ENCODE measurements around the gene PCARE.

Gene PCARE

DNA sequence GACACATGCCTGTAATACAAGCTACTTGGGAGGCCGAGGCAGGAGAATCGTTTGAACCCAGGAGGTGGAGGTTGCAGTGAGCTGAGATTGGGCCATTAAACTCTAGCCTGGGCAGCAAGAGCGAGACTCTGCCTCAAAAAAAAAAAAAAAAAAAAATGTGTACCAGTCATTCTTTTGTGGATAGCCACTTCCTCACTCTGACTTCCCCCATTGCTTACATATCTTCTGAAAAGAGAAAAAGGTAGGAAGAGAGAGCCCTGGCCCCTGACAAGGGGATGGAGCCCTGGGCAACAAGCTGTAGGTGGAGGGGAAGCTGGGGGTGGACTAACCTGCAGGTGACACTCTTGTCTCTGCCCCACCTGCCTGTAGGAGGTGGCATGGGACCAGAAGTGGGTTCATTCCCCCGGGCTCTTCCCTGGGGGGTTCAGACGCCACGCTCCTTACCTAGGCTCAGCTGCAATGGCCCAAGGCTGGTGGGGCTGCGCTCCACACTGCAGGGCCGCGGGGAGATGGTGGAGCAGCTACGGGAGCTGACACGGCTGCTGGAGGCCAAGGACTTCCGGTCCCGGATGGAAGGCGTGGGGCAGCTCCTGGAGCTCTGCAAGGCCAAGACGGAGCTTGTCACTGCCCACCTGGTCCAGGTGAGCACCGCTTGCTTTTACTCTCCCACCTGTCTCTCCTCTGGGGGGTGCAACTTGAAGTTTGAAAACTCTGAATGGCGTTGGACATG, 39.1 kb downstream of the PCARE start:
- DNase-seq (ENCODE audit: low spot score), result no peak

DNA sequence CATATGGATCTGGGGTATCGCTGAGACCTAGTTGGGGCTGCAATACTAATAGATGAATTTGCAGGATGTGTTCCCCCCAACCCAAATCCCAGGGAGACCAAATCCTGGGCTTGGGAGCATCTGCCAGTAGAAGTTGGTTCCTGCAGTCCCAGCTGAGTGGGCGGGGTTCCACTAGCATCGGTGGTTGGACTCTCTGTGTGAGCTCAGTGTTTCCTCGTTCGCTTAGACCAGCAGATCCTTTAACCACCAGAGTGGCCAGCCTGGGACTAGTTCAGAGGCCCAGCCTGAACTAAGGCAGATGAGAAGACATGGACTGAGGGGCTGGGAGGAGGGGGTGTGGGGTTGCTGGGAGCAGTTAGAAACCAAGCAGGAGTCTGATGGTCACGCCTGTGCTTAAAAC, 40.7 kb downstream of the PCARE start:
- peak; percentile 37 for DNase-seq (ENCODE audit: low spot score)

DNA sequence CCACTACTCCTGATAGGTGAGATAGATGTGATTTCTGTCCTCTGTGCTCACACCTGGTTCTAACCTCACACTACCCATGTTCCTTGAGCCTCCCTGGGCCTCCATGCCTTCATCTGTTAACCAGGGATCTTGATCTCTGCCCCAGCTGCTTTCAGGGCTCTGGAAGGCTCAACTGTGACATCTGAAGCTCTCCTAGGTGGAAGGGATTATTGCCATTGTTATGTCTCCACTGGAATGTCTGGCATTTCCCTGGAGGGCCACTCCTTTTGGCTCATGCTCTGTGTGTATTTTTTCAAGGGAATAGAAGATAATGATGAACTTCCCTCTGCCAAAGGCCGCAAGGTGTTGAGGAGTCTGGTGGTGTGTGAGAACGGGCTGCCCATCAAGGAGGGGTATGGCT, 41.2 kb downstream of the PCARE start:
- peak; percentile 83 for DNase-seq (ENCODE audit: low spot score)

GRCh38 chr2:29032189-29032588, 42.1 kb downstream of the PCARE start:
- DNase-seq (ENCODE audit: low spot score), result no peak

DNA sequence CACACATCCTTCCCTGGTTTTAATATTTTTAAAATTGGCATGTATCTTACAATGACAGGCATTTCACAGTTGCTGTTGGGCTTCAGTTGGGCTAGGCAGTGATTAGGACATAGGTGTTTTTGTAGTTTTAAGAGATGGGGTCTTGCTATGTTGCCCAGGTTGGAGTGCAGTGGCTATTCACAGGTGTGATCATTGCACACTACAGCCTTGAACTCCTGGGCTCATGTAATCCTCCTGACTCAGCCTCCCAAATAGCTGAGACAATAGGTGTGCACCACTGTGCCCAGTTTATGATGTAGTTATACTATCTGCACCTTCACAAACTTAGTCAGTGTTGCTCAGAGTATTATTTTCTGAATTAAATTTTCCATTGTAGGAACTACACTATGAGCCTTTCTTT, 43.3 kb downstream of the PCARE start:
- DNase-seq (ENCODE audit: low spot score), result no peak

GRCh38 chr2:29025711-29026110, 48.6 kb downstream of the PCARE start:
- no peak for DNase-seq (ENCODE audit: low spot score)

- DNase-seq (ENCODE audit: low spot score), result no peak
Observed at GRCh38 chr2:29024882-29025430, 49.4 kb downstream of the PCARE start.

DNA sequence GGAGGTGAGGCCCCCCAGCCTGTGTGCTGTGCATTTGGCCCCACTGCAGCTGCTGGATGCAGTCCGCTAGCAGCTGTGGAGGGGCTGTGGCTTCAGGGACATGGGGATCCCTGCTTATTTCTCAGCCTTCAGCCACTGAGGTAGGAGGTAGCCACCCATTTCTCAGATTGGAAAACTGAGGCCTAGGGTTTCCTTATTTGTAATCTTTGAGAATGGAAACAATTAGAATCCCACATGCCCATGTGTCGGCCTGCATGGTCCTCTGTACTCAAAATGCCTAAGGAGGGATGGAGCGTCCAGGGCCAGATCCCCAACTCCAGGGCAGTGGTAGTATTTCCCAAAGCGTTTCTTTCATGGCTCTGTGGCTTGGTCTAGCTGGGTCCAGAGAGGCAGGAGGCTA, 51.1 kb downstream of the PCARE start:
- no peak for DNase-seq (ENCODE audit: low spot score)

GRCh38 chr2:29022679-29023078, 51.6 kb downstream of the PCARE start:
- peak; percentile 47 for DNase-seq (ENCODE audit: low spot score)

DNA sequence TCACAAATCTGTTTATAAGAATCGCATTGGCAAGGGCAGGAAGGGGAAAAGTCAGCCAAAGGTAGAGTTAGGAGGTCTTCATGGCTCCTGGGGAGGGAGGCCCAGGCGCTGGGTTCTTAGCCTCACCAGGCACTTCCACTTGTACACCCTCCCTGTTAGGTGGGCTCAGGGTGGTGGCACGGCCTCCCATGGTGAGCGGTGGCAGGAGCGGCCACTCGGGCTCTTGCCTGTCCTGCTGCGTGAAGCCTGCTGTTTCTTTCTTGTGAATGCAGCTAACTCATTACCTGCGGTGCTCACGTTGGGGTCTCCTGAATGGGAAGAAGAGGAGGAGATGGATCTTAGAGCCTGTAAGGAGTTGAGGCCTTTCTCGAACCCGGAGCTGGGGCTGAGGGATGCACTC, 52.4 kb downstream of the PCARE start:
- no peak for DNase-seq (ENCODE audit: low spot score)

- no peak for DNase-seq (ENCODE audit: low spot score)
Observed at GRCh38 chr2:29017716-29018435, 56.4 kb downstream of the PCARE start.

DNA sequence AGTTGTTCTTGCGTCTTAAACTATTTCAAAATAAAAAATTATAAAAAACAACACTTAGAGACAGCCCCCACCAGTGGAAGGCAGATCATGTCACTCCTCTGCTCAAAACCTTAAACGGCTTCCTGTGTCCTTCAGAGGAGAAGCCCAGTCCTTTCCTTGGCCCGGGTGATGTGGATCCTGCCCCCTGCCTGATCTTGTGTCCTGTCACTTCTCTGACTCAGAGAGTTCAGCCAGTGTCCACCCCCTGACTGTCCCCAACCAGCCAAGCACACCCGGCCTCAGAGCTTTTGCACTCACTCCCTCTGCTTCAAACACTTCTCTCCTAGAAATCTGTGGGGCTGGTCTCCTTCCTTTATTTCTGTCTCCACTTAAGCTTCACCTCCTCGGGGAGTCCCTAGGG, 57.8 kb downstream of the PCARE start:
- DNase-seq (ENCODE audit: low spot score), result no peak

DNA sequence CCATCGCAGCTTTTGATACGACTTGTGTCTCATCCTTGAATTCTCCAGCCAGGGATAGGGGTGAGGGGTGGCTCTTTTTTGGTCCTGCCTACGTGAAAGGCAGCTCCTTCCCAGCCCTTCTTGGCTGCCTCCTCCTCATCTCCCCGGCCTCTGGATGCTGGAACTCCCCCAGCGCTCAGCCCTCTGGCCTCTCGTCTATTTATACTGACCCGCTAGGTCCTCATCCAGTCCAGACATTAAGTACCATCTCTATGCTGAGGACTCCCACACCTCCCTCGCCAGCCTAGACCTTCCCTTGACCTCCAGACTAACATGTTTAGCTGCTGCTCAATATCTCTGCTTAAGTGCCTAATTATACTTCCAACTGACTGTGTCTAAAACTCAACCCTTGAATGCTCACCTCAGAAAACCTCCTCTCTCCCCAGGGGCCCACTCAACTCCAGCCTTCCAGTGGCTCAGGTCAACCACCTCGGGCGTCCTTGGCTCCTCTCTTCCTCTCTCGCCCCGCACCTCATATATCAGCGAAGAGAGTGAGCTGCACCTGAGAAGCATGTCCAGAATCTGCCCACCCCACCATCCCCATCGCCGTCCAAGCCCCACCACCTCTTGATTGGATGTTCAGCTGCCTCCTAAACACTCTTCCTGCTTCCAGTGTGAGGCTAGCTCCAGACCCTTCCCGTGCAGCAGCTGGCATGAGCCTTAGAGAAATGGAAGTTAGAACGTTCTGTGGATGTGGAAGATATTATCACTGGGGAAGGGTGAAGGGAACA, 58.4 kb downstream of the PCARE start:
- DNase-seq (ENCODE audit: low spot score), result no peak

DNA sequence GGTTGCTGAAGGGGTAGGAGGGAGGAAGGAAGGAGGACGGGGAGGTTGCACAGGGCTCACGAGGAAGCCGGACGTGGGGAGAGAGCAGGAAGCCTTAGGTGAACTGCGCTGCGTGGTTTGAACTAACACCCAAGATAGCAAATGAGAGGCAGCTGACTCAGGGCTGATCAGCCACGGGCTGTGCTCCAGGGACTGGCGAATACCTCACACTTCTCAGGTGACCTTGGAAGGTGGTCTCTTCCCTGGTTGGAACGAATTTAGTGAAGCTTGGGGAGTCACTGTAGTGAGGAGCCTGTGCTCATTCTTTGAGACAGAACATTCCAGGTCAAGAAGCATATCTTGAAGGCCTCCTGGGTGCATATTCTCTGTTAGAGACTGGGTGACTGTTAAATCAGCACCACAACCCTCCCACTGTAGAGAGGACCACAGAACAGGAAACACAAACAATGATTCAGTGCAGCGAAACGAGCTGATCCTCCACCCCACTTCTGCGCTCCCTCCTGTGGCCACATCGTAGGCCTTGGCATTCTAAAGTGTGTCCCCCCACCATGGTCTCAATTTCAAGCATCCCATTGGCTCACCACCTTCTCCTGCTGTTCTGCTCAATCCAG, 59.4 kb downstream of the PCARE start:
- DNase-seq (ENCODE audit: low spot score), result no peak

- no peak for DNase-seq (ENCODE audit: low spot score)
Observed at GRCh38 chr2:29014331-29014730, 60.0 kb downstream of the PCARE start.

DNA sequence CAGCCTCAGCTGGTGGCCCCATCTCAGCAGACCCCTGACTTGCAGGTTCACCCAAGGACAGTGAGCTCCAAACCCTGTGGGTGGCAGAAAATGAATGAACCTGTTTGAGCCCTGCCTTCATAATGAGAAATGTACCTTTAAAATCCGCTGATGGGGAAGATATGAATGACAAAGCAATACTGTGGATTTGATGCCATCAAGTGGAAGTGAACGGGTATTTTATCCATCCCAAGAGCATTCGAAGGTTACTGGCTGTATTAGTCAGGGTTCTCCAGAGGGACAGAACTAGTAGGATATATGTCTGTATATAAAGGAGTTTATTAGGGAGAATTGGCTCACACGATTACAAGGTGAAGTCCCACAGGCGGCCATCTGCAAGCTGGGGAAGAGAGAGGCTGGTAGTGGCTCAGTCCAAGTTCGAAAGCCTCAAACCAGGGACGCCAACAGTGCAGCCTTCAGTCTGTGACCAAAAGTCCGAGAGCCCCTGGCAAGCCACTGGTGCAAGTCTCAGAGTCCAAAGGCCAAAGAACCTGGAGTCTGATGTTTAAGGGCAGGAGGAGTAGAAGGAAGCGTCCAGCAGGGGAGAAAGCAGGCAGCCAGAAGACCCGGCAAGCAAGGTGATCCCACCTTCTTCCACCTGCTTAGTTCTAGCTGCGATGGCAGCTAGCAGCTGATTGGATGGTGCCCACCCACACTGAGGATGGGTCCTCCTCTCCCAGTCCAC, 61.1 kb downstream of the PCARE start:
- DNase-seq (ENCODE audit: low spot score), result no peak

DNA sequence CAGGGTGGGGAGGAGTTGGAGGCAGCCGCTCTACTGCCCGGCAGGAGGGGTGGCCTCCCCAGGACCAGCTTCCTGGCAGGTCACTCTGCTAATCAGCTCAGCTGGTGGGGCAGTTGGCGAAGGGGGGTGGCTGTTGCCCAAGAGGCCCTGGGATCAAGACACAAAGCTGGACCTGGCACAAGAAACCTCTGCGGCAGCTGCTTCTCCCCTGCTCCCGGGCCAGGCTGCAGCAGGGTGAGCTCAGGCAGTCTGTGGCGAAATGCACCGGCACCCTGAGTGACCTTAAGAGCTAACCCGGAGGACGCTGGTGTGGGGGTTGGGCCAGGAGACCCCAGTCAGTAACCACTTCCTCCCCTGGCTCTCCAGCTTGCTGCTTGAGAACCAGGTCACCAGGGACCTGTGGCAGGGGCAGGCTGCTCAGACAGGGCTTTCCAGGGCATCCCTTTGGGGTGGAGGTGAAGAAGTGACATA, 62.1 kb downstream of the PCARE start:
- DNase-seq (ENCODE audit: low spot score), result no peak
